Hepatocyte (in vitro differentiated cells): ENCODE measurements around the gene NUP160. TPM values are rescaled to one million over a fixed set of nuclear protein-coding genes. Genes with fewer than 3 reads are reported as not detected.
"Not testable (repeated sequence)": the region's sequence is repeated elsewhere in the genome, so short reads cannot be mapped to it uniquely, and the experiment has no call there.

Experiments used
- DNase-seq: peaks from one replicate; pipeline ENCODE4 v3.0.0-alpha.2; 2016; ENCODE audit warnings: low spot score
- H2AFZ ChIP-seq: fragments of 200-600 bp; sonication (generic); 2 replicates; pipeline ENCODE4 v1.6.0; 2016; ENCODE audit warnings: antibody characterized with exemption, mild to moderate bottlenecking
- H3K27ac ChIP-seq: fragments of 200-600 bp; sonication (generic); 2 replicates; pipeline ENCODE4 v1.5.1; 2016; ENCODE audit warnings: mild to moderate bottlenecking
- H3K27me3 ChIP-seq: fragments of 200-600 bp; sonication (generic); 2 replicates; pipeline ENCODE4 v1.6.1; 2016
- H3K36me3 ChIP-seq: fragments of 200-600 bp; sonication (generic); replicated peaks from 2 replicates; pipeline ENCODE4 v1.5.1; 2016; ENCODE audit warnings: low read depth; ENCODE audit not compliant: insufficient read depth
- H3K4me1 ChIP-seq: fragments of 200-600 bp; sonication (generic); 2 replicates; pipeline ENCODE4 v1.5.1; 2016; ENCODE audit warnings: mild to moderate bottlenecking, moderate library complexity; ENCODE audit not compliant: insufficient read depth
- H3K4me2 ChIP-seq: fragments of 200-600 bp; sonication (generic); 2 replicates; pipeline ENCODE4 v1.6.0; 2016
- H3K4me3 ChIP-seq: fragments of 200-600 bp; sonication (generic); 2 replicates; pipeline ENCODE4 v1.5.1; 2016; ENCODE audit warnings: mild to moderate bottlenecking
- H3K79me2 ChIP-seq: fragments of 200-600 bp; sonication (generic); 2 replicates; pipeline ENCODE4 v1.6.0; 2017; ENCODE audit warnings: mild to moderate bottlenecking
- H3K9me2 ChIP-seq: fragments of 200-600 bp; sonication (generic); replicated peaks from 2 replicates; pipeline ENCODE4 v1.6.0; 2017; ENCODE audit warnings: mild to moderate bottlenecking; ENCODE audit not compliant: insufficient read depth
- H3K9me3 ChIP-seq: fragments of 200-600 bp; sonication (generic); 2 replicates; pipeline ENCODE4 v1.5.1; 2016; ENCODE audit warnings: low read depth, mild to moderate bottlenecking
- H4K20me1 ChIP-seq: fragments of 200-600 bp; sonication (generic); 2 replicates; pipeline ENCODE4 v1.6.0; 2016; ENCODE audit warnings: mild to moderate bottlenecking; ENCODE audit not compliant: insufficient read depth, poor library complexity, severe bottlenecking
- CTCF ChIP-seq: fragments of 200-600 bp; sonication (generic); IDR thresholded peaks from 2 replicates; pipeline ENCODE4 v1.5.1; 2016; ENCODE audit warnings: antibody characterized with exemption, mild to moderate bottlenecking; ENCODE audit not compliant: poor library complexity
- EZH2 ChIP-seq: fragments of 200-600 bp; sonication (generic); IDR thresholded peaks from 2 replicates; pipeline ENCODE4 v1.6.1; 2016; ENCODE audit warnings: antibody characterized with exemption, mild to moderate bottlenecking, borderline replicate concordance
- EZH2phosphoT487 ChIP-seq: fragments of 200-600 bp; sonication (generic); IDR thresholded peaks from one replicate; pipeline ENCODE4 v1.6.1; 2018; ENCODE audit warnings: antibody characterized with exemption, mild to moderate bottlenecking, low read depth, moderate library complexity; ENCODE audit not compliant: unreplicated experiment, severe bottlenecking
- WGBS: methylation state at CpG from one replicate; pipeline ENCODE4 v1.1.6; 2016; ENCODE audit warnings: low lambda C conversion rate; ENCODE audit errors: missing lambda C conversion rate; 5-methylcytosine and 5-hydroxymethylcytosine counted together
- polyA plus RNA-seq: library from polyadenylated mRNA; unstranded; fragments of >200 nt; fragmentation: Nextera tagmentation; extraction: Ambion mirVana; gene quantifications from 2 replicates; pipeline ENCODE4 v1.2.1, GENCODE V29; 2016
- total RNA-seq: library from RNA; depleted of rRNA; stranded (reverse); fragments of >200 nt; gene quantifications from 2 replicates; pipeline ENCODE4 v1.2.3, GENCODE V29; 2014

Gene NUP160
- total and polyA plus RNA-seq, 2 experiments from 2014 or later: 21.0 to 32.6 TPM

GRCh38 chr11:47891886-47892285 lies 43.7 kb upstream of the NUP160 start:
- Histone ChIP-seq H3K4me2 (no peak overlapping the region), H3K4me3 (no peak overlapping the region), H3K27me3 (no peaks in the 10 kb centered on the region), H3K27ac (no peak overlapping the region), H3K9me2 (no peaks in the 10 kb centered on the region), H3K9me3 (no peaks in the 10 kb centered on the region), H4K20me1 (no peaks in the 10 kb centered on the region), H3K36me3 (no peaks in the 10 kb centered on the region), H2AFZ (no peak overlapping the region), H3K79me2 (no peaks in the 10 kb centered on the region), H3K4me1 (no peaks in the 10 kb centered on the region)
- 80% methylated on average over 3 of the region's 3 CpGs for WGBS
- no peak for DNase-seq
- no peak for TF ChIP-seq EZH2
- TF ChIP-seq EZH2phosphoT487: no peak

GRCh38 chr11:47889714-47890441 lies 41.7 kb upstream of the NUP160 start:
- no peaks in the 10 kb centered on the region for H3K27me3 ChIP-seq
- TF ChIP-seq CTCF (no peak), EZH2 (no peak), EZH2phosphoT487 (no peak)
- H4K20me1 ChIP-seq: no peaks in the 10 kb centered on the region
- H3K79me2 ChIP-seq: no peaks in the 10 kb centered on the region
- no peaks in the 10 kb centered on the region for H3K9me3 ChIP-seq
- H3K36me3 ChIP-seq: no peaks in the 10 kb centered on the region
- H3K4me2 ChIP-seq: no peak overlapping the region
- H3K9me2 ChIP-seq: no peaks in the 10 kb centered on the region
- no peaks in the 10 kb centered on the region for H3K4me1 ChIP-seq
- 67% methylated on average over 4 of the region's 4 CpGs for WGBS
- H3K4me3 ChIP-seq: no peak overlapping the region
- no peak overlapping the region for H2AFZ ChIP-seq
- no peak for DNase-seq
- H3K27ac ChIP-seq: no peak overlapping the region

- Histone ChIP-seq H3K4me1 (no peaks in the 10 kb centered on the region), H3K36me3 (no peaks in the 10 kb centered on the region), H3K27ac (no peak overlapping the region), H3K9me3 (no peaks in the 10 kb centered on the region), H2AFZ (no peak overlapping the region), H3K9me2 (no peaks in the 10 kb centered on the region), H3K4me2 (no peak overlapping the region), H4K20me1 (no peaks in the 10 kb centered on the region), H3K79me2 (no peaks in the 10 kb centered on the region), H3K27me3 (no peaks in the 10 kb centered on the region), H3K4me3 (no peak overlapping the region)
- no peak for TF ChIP-seq CTCF
- TF ChIP-seq EZH2phosphoT487: no peak
- no peak for TF ChIP-seq EZH2
- WGBS: 92% methylated on average over 5 of the region's 5 CpGs
- no peak for DNase-seq
Measured at GRCh38 chr11:47887910-47888569, 39.9 kb upstream of the NUP160 start.

GRCh38 chr11:47886096-47886495 lies 37.9 kb upstream of the NUP160 start:
- no peaks in the 10 kb centered on the region for H3K4me1 ChIP-seq
- H3K4me2 ChIP-seq: no peak overlapping the region
- no peak for TF ChIP-seq EZH2
- TF ChIP-seq CTCF: no peak
- no peak for TF ChIP-seq EZH2phosphoT487
- H3K79me2 ChIP-seq: no peaks in the 10 kb centered on the region
- 62% methylated on average over 6 of the region's 6 CpGs for WGBS
- no peaks in the 10 kb centered on the region for H3K9me3 ChIP-seq
- H3K27ac ChIP-seq: peak overlapping the region; percentile 6
- no peaks in the 10 kb centered on the region for H3K9me2 ChIP-seq
- DNase-seq: peak; percentile 28
- peak overlapping the region; percentile 21 for H2AFZ ChIP-seq
- no peaks in the 10 kb centered on the region for H3K27me3 ChIP-seq
- no peaks in the 10 kb centered on the region for H4K20me1 ChIP-seq
- no peak overlapping the region for H3K4me3 ChIP-seq
- no peaks in the 10 kb centered on the region for H3K36me3 ChIP-seq

GRCh38 chr11:47882437-47882836 lies 34.3 kb upstream of the NUP160 start:
- not testable (repeated sequence) for H3K79me2 ChIP-seq, H3K9me3 ChIP-seq, H2AFZ ChIP-seq, H3K27me3 ChIP-seq, H3K4me1 ChIP-seq, H3K27ac ChIP-seq, H3K4me2 ChIP-seq, H3K9me2 ChIP-seq, DNase-seq, H3K4me3 ChIP-seq, H3K36me3 ChIP-seq, H4K20me1 ChIP-seq
- 92% methylated on average over 13 of the region's 13 CpGs for WGBS
